ENCODE measurements around the gene ARHGEF3.

The ARHGEF3 gene

GRCh38 chr3:56748663-56749231 lies 53.0 kb downstream of the ARHGEF3 start:
- POLR2A ChIA-PET, result interaction anchor here (0.6 kb wide), 1 partner anchor 288 kb away, joined by 3 read pairs; no protein-coding TSS in a partner anchor
- H3K4me3 ChIP-seq (ENCODE audit: low read depth, low read length), result no peak overlapping the region
- CTCF ChIA-PET, result interaction anchor here (1.4 to 1.5 kb wide), 2 partner anchors 238 to 240 kb away, joined by 3 to 4 read pairs; no protein-coding TSS in a partner anchor
- TF ChIP-seq, protein P1, sequence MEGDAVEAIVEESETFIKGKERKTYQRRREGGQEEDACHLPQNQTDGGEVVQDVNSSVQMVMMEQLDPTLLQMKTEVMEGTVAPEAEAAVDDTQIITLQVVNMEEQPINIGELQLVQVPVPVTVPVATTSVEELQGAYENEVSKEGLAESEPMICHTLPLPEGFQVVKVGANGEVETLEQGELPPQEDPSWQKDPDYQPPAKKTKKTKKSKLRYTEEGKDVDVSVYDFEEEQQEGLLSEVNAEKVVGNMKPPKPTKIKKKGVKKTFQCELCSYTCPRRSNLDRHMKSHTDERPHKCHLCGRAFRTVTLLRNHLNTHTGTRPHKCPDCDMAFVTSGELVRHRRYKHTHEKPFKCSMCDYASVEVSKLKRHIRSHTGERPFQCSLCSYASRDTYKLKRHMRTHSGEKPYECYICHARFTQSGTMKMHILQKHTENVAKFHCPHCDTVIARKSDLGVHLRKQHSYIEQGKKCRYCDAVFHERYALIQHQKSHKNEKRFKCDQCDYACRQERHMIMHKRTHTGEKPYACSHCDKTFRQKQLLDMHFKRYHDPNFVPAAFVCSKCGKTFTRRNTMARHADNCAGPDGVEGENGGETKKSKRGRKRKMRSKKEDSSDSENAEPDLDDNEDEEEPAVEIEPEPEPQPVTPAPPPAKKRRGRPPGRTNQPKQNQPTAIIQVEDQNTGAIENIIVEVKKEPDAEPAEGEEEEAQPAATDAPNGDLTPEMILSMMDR (IDR thresholded peaks at IDR 0.05; ENCODE audit: insufficient read depth, low read length, missing control alignments), result no peak
- no peak for DNase-seq (ENCODE audit: low read depth, low spot score)

DNA sequence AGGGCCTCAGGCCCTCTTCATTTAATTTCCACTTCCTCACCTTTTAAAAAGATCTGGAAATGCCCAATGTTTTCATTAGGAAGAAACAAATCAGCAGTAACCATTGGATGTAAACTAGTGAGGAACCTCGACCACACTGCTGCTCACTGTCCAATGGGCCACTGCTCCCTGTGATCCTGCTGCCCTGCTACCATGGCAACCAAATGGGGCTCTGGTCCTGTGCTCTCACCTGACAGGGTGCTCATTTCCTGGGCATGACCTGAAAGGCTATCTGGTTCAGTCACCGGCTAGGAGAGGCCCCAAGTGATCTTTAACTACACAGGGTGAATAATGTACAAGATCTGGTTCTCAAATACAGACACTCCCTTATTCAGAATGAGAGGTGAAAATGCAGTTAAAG lies 54.6 kb downstream of the ARHGEF3 start:
- TF ChIP-seq, protein P1 (IDR thresholded peaks at IDR 0.05; ENCODE audit: insufficient read depth, low read length, missing control alignments), result no peak
- POLR2A ChIA-PET, result no interaction called here
- no peak for DNase-seq (ENCODE audit: low read depth, low spot score)
- CTCF ChIA-PET, result no interaction called here
- H3K4me3 ChIP-seq (ENCODE audit: low read depth, low read length), result no peak overlapping the region

DNA sequence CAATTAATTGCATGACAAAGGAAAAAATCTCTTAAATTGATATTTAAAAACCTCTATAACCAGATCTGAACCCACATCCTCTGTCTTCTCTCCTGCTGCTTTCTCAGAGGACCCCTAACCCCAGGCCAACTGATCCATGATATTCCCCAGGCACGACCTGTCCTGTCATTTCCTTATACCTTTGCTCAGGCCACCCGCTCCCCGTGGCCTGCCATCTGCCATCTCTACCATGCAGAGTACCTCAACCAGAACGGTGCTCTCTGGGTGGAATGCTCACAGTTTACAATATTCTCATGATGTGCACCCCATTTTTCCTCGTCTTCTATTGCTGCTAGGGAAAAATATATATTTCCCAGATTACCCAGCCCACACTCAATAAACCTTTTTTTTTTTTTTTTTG lies 57.7 kb downstream of the ARHGEF3 start:
- TF ChIP-seq, protein P1 (IDR thresholded peaks at IDR 0.05; ENCODE audit: insufficient read depth, low read length, missing control alignments), result no peak
- CTCF ChIA-PET, result interaction anchor here (2.4 kb wide), 1 partner anchor 244 kb away, joined by 11 read pairs; no protein-coding TSS in a partner anchor

GRCh38 chr3:56742887-56743286 lies 58.9 kb downstream of the ARHGEF3 start:
- no peak for DNase-seq (ENCODE audit: low read depth, low spot score)
- H3K4me3 ChIP-seq (ENCODE audit: low read depth, low read length), result no peak overlapping the region
- ChIA-PET CTCF (interaction anchor here (1.1 to 2.4 kb wide), 2 partner anchors 9 to 245 kb away, joined by 5 to 11 read pairs; no protein-coding TSS in a partner anchor), POLR2A (no interaction called here)
- TF ChIP-seq, protein P1 (IDR thresholded peaks at IDR 0.05; ENCODE audit: insufficient read depth, low read length, missing control alignments), result no peak

More for the DNA sequence above, 57.7 kb downstream of the ARHGEF3 start:
- no peak overlapping the region for H3K4me3 ChIP-seq (ENCODE audit: low read depth, low read length)
- POLR2A ChIA-PET, result no interaction called here
- DNase-seq (ENCODE audit: low read depth, low spot score), result no peak

DNA sequence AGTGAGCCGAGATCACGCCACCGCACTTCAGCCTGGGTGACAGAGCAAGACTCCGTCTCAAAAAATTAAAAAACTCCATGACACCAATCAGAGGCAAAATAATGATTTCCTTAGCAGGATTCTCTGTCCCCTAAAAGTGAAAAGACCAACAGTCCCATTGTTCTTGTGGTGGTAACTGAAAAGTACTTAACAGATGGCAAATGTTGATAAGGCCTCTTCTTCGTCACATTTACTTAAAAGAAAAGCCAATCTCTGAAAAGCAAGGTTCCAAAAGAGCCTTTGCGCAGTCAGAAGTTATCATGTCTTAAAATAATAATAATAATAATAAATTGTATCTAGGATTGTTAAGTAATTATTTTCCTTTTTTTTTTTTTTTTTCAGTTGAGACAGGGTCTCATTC lies 62.7 kb downstream of the ARHGEF3 start:
- DNase-seq (ENCODE audit: low read depth, low spot score), result no peak
- ChIA-PET CTCF (no interaction called here), POLR2A (no interaction called here)
- no peak overlapping the region for H3K4me3 ChIP-seq (ENCODE audit: low read depth, low read length)
- TF ChIP-seq, protein P1 (IDR thresholded peaks at IDR 0.05; ENCODE audit: insufficient read depth, low read length, missing control alignments), result no peak

DNA sequence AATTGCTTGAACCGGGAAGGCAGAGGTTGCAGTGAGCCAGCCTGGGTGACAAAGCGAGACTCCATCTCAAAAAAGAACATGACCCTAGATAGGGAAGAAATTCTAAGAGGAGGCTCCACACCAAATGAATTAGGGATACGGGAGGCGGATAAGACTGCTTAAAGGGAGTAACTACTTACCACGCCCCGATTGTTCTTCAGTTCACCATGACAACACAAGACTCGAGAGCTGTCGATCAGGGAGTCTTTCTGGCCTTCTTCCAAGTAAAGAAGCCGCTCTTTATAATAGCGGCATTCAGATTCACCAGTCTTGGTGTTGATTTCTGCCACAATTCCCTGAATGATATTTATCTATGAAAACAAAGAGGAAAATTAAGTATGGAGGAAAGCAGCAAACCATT lies 64.7 kb downstream of the ARHGEF3 start:
- POLR2A ChIA-PET, result no interaction called here
- H3K4me3 ChIP-seq (ENCODE audit: low read depth, low read length), result no peak overlapping the region
- CTCF ChIA-PET, result interaction anchor here (1.8 kb wide), 1 partner anchor 34 kb away, joined by 4 read pairs; no protein-coding TSS in a partner anchor
- no peak for DNase-seq (ENCODE audit: low read depth, low spot score)
- TF ChIP-seq, protein P1 (IDR thresholded peaks at IDR 0.05; ENCODE audit: insufficient read depth, low read length, missing control alignments), result no peak

Measured in AG04449 (cell line).